RPMI7951 (cell line): ENCODE results near the gene WEE2. TPM values are rescaled to one million over a fixed set of nuclear protein-coding genes. Genes with fewer than 3 reads are reported as not detected.

Experiments used
- total RNA-seq: library from RNA; depleted of rRNA; stranded (reverse); fragments of >200 nt; shearing (Covaris generic); gene quantifications from 2 replicates; pipeline ENCODE4 v1.2.3, GENCODE V29; 2014; rRNA removed

Gene WEE2
- total RNA-seq, 1 experiment from 2014 or later: not detected

Other genes starting within 250 kb of the WEE2 start
- 29.4 and 34.8 TPM in 2 replicates for gene AGK, start 156.9 kb upstream of the WEE2 start, total RNA-seq
- 3.6 and 4.0 TPM in 2 replicates for gene DENND11, start 6.2 kb upstream of the WEE2 start, total RNA-seq
- 318 and 328 TPM in 2 replicates for gene SSBP1, start 30.0 kb downstream of the WEE2 start, total RNA-seq
- gene TAS2R3, start 55.7 kb downstream of the WEE2 start, total RNA-seq: 0.12 TPM in 1 of 2 replicates, not detected in the other
- gene TAS2R4, start 68.3 kb downstream of the WEE2 start, total RNA-seq: 0.10 and 0.12 TPM in 2 replicates
- not detected in 2 replicates for gene TAS2R5, start 81.9 kb downstream of the WEE2 start, total RNA-seq
- not detected in 2 replicates for gene PRSS37, start 133.1 kb downstream of the WEE2 start, total RNA-seq
- not detected in 2 replicates for gene OR9A4, start 208.0 kb downstream of the WEE2 start, total RNA-seq
- gene CLEC5A, start 238.6 kb downstream of the WEE2 start, total RNA-seq: not detected in 2 replicates